ENCODE results near the gene SLC6A6.

DNA sequence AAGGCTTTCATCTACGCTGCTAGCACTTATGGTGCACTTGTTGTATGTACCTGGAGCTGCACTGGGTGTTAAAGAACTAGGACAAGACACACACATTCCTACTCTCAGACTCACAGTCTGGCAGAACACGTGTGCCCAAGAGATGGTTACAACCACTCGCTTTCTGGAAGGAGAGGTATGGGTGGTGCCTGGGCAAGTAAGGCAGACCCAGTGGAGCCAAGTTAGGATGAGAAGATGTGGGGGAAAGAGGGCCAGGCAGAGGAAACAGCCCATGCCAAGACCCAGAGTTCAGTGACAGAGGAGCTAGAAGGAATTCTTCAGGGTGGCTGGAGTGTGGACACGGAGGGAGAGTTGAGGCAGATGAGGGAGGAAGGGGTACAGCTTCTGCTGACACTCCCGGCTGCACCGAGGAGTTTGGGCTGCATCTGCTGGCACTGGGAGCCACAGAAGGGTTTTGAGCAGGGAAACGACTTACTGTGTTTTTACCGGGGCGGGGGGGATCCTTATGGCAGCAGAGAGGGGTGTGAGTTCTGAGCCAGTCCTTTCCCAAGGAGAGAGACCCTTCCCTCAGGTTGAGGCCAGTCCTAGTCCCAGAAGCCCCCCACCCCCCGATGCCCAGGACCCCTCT is 78.7 kb downstream of the SLC6A6 start:
- TF ChIP-seq GATA3 (IDR thresholded peaks at IDR 0.05; ENCODE audit: low read depth, low read length) (no peak), GATA2 (IDR thresholded peaks at IDR 0.05; ENCODE audit: low read depth, low read length) (no peak)

All from SH-SY5Y (cell line).